Natural killer cell (primary cell): Measurements from ENCODE around the gene KCTD18. TPM values are rescaled to one million over a fixed set of nuclear protein-coding genes. Genes with fewer than 3 reads are reported as not detected.
A peak's percentile ranks its signal among the peaks of the same experiment; 100 is the strongest.

ENCODE experiments used
- ATAC-seq, 3 donors: fragments of 150-1000 bp in 2 of 3; fragments of 200-7000 bp in 1 of 3; cut with Tn5 transposase; 1 replicate in 1 of 3; 2 replicates in 2 of 3; pipeline ENCODE4 v1.10.0; 2021; ENCODE audit warnings: mild to moderate bottlenecking in 2 of 3, moderate library complexity in 2 of 3
- DNase-seq, 2 donors: peaks; one replicate each; pipeline versions ENCODE4 v3.0.0 to v3.0.0-alpha.2; 2013 to 2021; ENCODE audit warnings: mixed read lengths in 1 of 2
- H3K27ac ChIP-seq: one replicate; pipeline ENCODE4 v1.5.1; 2013; ENCODE audit warnings: mild to moderate bottlenecking, low read length
- H3K27me3 ChIP-seq: one replicate; pipeline ENCODE4 v1.6.1; 2013; ENCODE audit warnings: low read length; ENCODE audit not compliant: control insufficient read depth, insufficient read depth
- H3K36me3 ChIP-seq: one replicate; pipeline ENCODE4 v1.6.1; 2013; ENCODE audit warnings: low read length; ENCODE audit not compliant: control insufficient read depth, insufficient read depth
- H3K4me1 ChIP-seq: one replicate; pipeline ENCODE4 v1.6.1; 2013; ENCODE audit warnings: low read length; ENCODE audit not compliant: control insufficient read depth, insufficient read depth
- H3K4me3 ChIP-seq: one replicate; pipeline ENCODE4 v1.5.1; 2013; ENCODE audit warnings: low read length
- H3K9me3 ChIP-seq: one replicate; pipeline ENCODE4 v1.6.1; 2013; ENCODE audit warnings: low read length; ENCODE audit not compliant: control insufficient read depth, insufficient read depth
- H3K27ac Mint-ChIP-seq, 2 donors: one replicate each; pipeline ENCODE4 v1.8.0; 2022; ENCODE audit warnings: mild to moderate bottlenecking in 2 of 2, mixed read lengths in 2 of 2, moderate library complexity in 1 of 2
- H3K27me3 Mint-ChIP-seq, 2 donors: one replicate each; pipeline ENCODE4 v1.8.0; 2022; ENCODE audit warnings: low read depth in 2 of 2, mixed read lengths in 2 of 2
- H3K36me3 Mint-ChIP-seq: one replicate; pipeline ENCODE4 v1.8.0; 2022; ENCODE audit warnings: mixed read lengths
- H3K4me1 Mint-ChIP-seq, 2 donors: one replicate each; pipeline ENCODE4 v1.8.0; 2022; ENCODE audit warnings: mixed read lengths in 2 of 2
- H3K4me3 Mint-ChIP-seq: one replicate; pipeline ENCODE4 v1.8.0; 2022; ENCODE audit warnings: mild to moderate bottlenecking, moderate library complexity, mixed read lengths
- H3K9me3 Mint-ChIP-seq, 2 donors: one replicate each; pipeline ENCODE4 v1.8.0; 2022; ENCODE audit warnings: mixed read lengths in 2 of 2
- CTCF ChIP-seq: fragments of 200-600 bp; IDR thresholded peaks from one replicate; pipeline ENCODE4 v1.8.0; 2022; ENCODE audit warnings: antibody characterized with exemption
- WGBS: methylation state at CpG from one replicate; pipeline ENCODE4 v1.1.7; 2013; ENCODE audit warnings: missing lambda C conversion rate; ENCODE audit not compliant: insufficient coverage; 5-methylcytosine and 5-hydroxymethylcytosine counted together
- intact Hi-C: fragments of 100-400 bp; cut with micrococcal nuclease; formaldehyde crosslinking; loops from one replicate; pipeline ENCODE4 v1.14.2; 2022
- total RNA-seq, 4 donors: library from RNA; stranded (reverse); fragments of 120-200 nt in 1 of 4; gene quantifications; one replicate each; pipeline versions ENCODE4 v1.2.3 to v1.2.4, GENCODE V29; 2013 to 2022

The KCTD18 gene
- total RNA-seq, 3 donors from 2014 or later (not counting 1 experiment from before 2014, with no cell fraction given) = 16.1 to 21.3 (median 20.9) TPM

DNA sequence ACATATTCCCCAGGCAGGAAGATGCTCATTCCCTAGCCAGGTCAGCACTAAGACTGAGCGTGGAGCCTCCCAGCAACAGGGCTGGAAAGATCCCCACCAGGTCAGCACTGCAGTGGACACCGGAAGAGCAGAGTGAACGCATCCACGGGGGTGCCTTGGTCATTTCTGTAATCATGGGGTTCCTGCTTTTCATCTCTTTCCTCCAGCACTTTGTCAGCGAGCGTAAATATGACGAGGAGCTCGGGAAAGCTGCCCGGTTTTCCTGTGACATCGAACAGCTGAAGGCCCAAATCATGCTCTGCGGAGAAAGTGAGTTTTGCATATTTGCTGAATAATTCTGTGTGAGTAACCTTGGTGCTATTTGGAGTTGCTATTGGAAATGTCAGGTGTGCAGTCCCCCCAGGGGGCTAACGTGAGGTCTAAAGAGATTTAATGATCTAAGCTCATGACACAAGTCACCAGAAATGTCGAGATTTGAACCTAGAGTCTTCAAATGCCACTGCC is 40.1 kb downstream of the KCTD18 start:
- TF ChIP-seq CTCF = no peak
- WGBS = 96% methylated on average over 13 of the region's 13 CpGs
- Histone ChIP-seq H3K9me3 (no peaks in the 10 kb centered on the region), H3K27ac (no peak overlapping the region), H3K36me3 (no peaks in the 10 kb centered on the region), H3K4me3 (no peak overlapping the region), H3K27me3 (no peaks in the 10 kb centered on the region), H3K4me1 (peaks cover 7% of the 10 kb centered on the region)
- Mint-ChIP-seq H3K4me3 (no peak overlapping the region), H3K36me3 (no peaks in the 10 kb centered on the region), H3K27me3 (no peaks in the 10 kb centered on the region), H3K9me3 (no peaks in the 10 kb centered on the region), H3K4me1 (peaks cover 15 to 24% of the 10 kb centered on the region in 2 donors), H3K27ac (no peak overlapping the region)
- ATAC-seq (no peak), DNase-seq (no peak)
- intact Hi-C loops = no loop called here

- Mint-ChIP-seq H3K27ac (peak overlapping the region; percentile 30 to 67), H3K4me3 (no peak overlapping the region), H3K36me3 (no peaks in the 10 kb centered on the region), H3K27me3 (no peaks in the 10 kb centered on the region), H3K4me1 (peaks cover 20 to 29% of the 10 kb centered on the region in 2 donors), H3K9me3 (no peaks in the 10 kb centered on the region)
- ATAC-seq (peak in 1 of 3 donors; percentile 38), DNase-seq (peak in 1 of 2 donors; percentile 65)
- Histone ChIP-seq H3K4me3 (no peak overlapping the region), H3K27ac (peak overlapping the region; percentile 39), H3K36me3 (no peaks in the 10 kb centered on the region), H3K27me3 (no peaks in the 10 kb centered on the region), H3K4me1 (peaks cover 7% of the 10 kb centered on the region), H3K9me3 (no peaks in the 10 kb centered on the region)
- intact Hi-C loops = no loop called here
- WGBS = 64% methylated on average over 5 of the region's 8 CpGs
- no peak for TF ChIP-seq CTCF
Measured at GRCh38 chr2:200467806-200468681, 41.8 kb downstream of the KCTD18 start.

DNA sequence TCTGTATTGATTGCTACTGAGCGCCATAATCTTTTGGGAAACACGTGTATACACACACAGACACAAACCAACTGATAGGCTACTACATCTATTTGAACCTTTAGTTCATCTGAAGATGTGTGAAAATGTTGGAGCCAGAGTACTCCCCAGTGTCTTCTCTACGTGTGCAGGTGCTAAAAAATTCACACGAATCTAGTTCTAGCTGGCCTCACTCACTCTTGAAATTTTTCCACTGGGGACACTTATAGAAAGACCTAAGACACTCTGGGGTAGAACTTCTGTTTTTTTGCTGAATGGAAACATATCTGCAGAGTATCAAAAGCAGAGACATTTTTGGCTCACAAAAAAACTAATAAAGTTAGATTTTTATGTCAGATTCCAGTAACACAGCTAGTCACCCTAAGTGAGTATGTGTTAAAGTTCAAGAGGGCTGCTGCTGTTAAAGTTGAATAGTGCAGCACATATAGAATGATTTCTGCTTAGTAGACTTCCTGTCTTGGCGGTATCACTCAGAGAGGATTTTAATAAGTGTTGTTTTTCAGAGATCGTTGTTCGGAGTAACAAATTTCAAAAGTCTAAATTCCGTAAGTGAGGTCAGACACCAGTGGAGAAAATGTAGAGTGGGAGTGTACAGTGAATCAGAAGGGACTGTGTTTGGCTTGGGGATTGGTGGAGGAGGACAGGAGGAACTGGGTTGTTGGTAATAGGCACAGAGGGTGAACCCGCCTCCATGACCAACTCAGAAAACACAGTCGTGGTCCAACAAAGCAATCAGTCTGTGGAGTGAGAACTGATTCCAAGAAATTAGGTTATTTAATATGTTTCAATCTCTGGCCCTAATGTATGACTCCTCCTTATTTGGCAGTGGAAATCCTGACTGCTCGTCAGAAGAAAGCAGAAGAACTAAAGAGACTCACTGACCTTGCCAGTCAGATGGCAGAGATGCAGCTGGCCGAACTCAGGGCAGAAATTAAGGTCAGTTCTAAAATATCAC is 43.1 kb downstream of the KCTD18 start:
- Mint-ChIP-seq H3K4me1 (peaks cover 23 to 32% of the 10 kb centered on the region in 2 donors), H3K4me3 (peak overlapping the region; percentile 26), H3K9me3 (no peaks in the 10 kb centered on the region), H3K36me3 (no peaks in the 10 kb centered on the region), H3K27me3 (no peaks in the 10 kb centered on the region), H3K27ac (peak overlapping the region; percentile 6 to 67)
- Histone ChIP-seq H3K36me3 (no peaks in the 10 kb centered on the region), H3K9me3 (no peaks in the 10 kb centered on the region), H3K27ac (peak overlapping the region; percentile 40), H3K4me3 (no peak overlapping the region), H3K27me3 (no peaks in the 10 kb centered on the region), H3K4me1 (peaks cover 7% of the 10 kb centered on the region)
- WGBS = 52% methylated on average over 10 of the region's 12 CpGs
- peak; percentile 73 to 89 (median 79) for ATAC-seq
- TF ChIP-seq CTCF = no peak
- DNase-seq = peak in 1 of 2 donors; percentile 67
- intact Hi-C loops = no loop called here
